Neuronal stem cell (in vitro differentiated cells): ENCODE results near the gene YAF2.

ENCODE experiments used
- DNase-seq: peaks from one replicate; pipeline ENCODE4 v3.0.0-alpha.2; 2013; ENCODE audit warnings: low spot score
- H2AFZ ChIP-seq: one replicate; pipeline ENCODE4 v1.6.1; 2013; ENCODE audit warnings: mild to moderate bottlenecking, low read length, inconsistent platforms
- H2AK5ac ChIP-seq: 2 replicates; pipeline ENCODE4 v1.6.1; 2013; ENCODE audit warnings: low read depth, mild to moderate bottlenecking, inconsistent platforms, low read length, moderate library complexity, mixed read lengths
- H2BK120ac ChIP-seq: 2 replicates; pipeline ENCODE4 v1.6.1; 2013; ENCODE audit warnings: low read depth, mild to moderate bottlenecking, inconsistent platforms, low read length, moderate library complexity, mixed read lengths
- H2BK12ac ChIP-seq: one replicate; pipeline ENCODE4 v1.6.1; 2013; ENCODE audit warnings: low read length, inconsistent platforms
- H2BK15ac ChIP-seq: 2 replicates; pipeline ENCODE4 v1.6.1; 2013; ENCODE audit warnings: mild to moderate bottlenecking, low read length, inconsistent platforms, mixed read lengths
- H2BK5ac ChIP-seq: one replicate; pipeline ENCODE4 v1.6.1; 2013; ENCODE audit warnings: inconsistent platforms, mild to moderate bottlenecking, low read length, moderate library complexity
- H3K14ac ChIP-seq: one replicate; pipeline ENCODE4 v1.6.1; 2013; ENCODE audit warnings: low read length, inconsistent platforms
- H3K18ac ChIP-seq: 2 replicates; pipeline ENCODE4 v1.6.1; 2013; ENCODE audit warnings: low read length, inconsistent platforms
- H3K23ac ChIP-seq: 2 replicates; pipeline ENCODE4 v1.6.1; 2013; ENCODE audit warnings: low read depth, mild to moderate bottlenecking, mixed read lengths, low read length, inconsistent platforms; ENCODE audit not compliant: poor library complexity
- H3K27ac ChIP-seq: replicated peaks from 3 replicates; pipeline ENCODE4 v1.5.1; 2013; ENCODE audit warnings: low read length, inconsistent platforms
- H3K27me3 ChIP-seq, 3 experiments: 2 replicates each; pipeline ENCODE4 v1.6.1; 2013; ENCODE audit warnings: low read length in 3 of 3, mild to moderate bottlenecking in 2 of 3, inconsistent platforms in 1 of 3, low read depth in 1 of 3, mixed read lengths in 1 of 3, moderate library complexity in 1 of 3; ENCODE audit not compliant: control insufficient read depth in 3 of 3, insufficient read depth in 3 of 3
- H3K36me3 ChIP-seq, 2 donors: replicated peaks in 1 of 2; 2 replicates each; pipeline ENCODE4 v1.6.1; 2013; ENCODE audit warnings: low read length in 2 of 2; ENCODE audit not compliant: control insufficient read depth in 2 of 2, insufficient read depth in 2 of 2
- H3K4ac ChIP-seq: 2 replicates; pipeline ENCODE4 v1.6.1; 2013; ENCODE audit warnings: inconsistent platforms, mild to moderate bottlenecking, low read length, moderate library complexity
- H3K4me1 ChIP-seq, 2 donors: 1 replicate in 1 of 2; 2 replicates in 1 of 2; pipeline ENCODE4 v1.6.1; 2013; ENCODE audit warnings: low read length in 2 of 2, low read depth in 1 of 2; ENCODE audit not compliant: control insufficient read depth in 2 of 2, insufficient read depth in 1 of 2
- H3K4me2 ChIP-seq: one replicate; pipeline ENCODE4 v1.6.1; 2013; ENCODE audit warnings: mild to moderate bottlenecking, low read length, inconsistent platforms; ENCODE audit not compliant: insufficient read depth, poor library complexity, severe bottlenecking
- H3K4me3 ChIP-seq, 2 donors: 2 replicates each; pipeline ENCODE4 v1.5.1; 2013; ENCODE audit warnings: low read length in 2 of 2, mild to moderate bottlenecking in 2 of 2, inconsistent platforms in 1 of 2, moderate library complexity in 1 of 2
- H3K79me1 ChIP-seq: one replicate; pipeline ENCODE4 v1.6.1; 2013; ENCODE audit warnings: low read depth, mild to moderate bottlenecking, inconsistent platforms, low read length, moderate library complexity
- H3K9ac ChIP-seq: one replicate; pipeline ENCODE4 v1.6.1; 2013; ENCODE audit warnings: mild to moderate bottlenecking, low read depth, low read length, inconsistent platforms; ENCODE audit not compliant: poor library complexity
- H3K9me3 ChIP-seq, 2 donors: replicated peaks in 1 of 2; 2 replicates each; pipeline versions ENCODE3 to v1.6.1; 2013; ENCODE audit warnings: low read length in 2 of 2, mild to moderate bottlenecking in 2 of 2, inconsistent platforms in 1 of 2, low read depth in 1 of 2, mixed read lengths in 1 of 2, moderate library complexity in 1 of 2; ENCODE audit not compliant: control insufficient read depth in 2 of 2, insufficient read depth in 1 of 2
- H4K8ac ChIP-seq: one replicate; pipeline ENCODE4 v1.6.1; 2013; ENCODE audit warnings: low read depth, mild to moderate bottlenecking, inconsistent platforms, low read length, moderate library complexity
- H4K91ac ChIP-seq: one replicate; pipeline ENCODE4 v1.6.1; 2013; ENCODE audit warnings: low read length, low read depth, mild to moderate bottlenecking, inconsistent platforms; ENCODE audit not compliant: poor library complexity
- WGBS, 2 donors: extraction: QIAGEN DNeasy Blood & Tissue Kit; methylation state at CpG; one replicate each; pipeline ENCODE4 v1.1.7; 2013; ENCODE audit warnings: missing lambda C conversion rate in 2 of 2, mixed read lengths in 1 of 2; ENCODE audit not compliant: insufficient read length in 2 of 2, insufficient replicate concordance in 1 of 2; ENCODE audit errors: extremely low coverage in 2 of 2; 5-methylcytosine and 5-hydroxymethylcytosine counted together

Gene YAF2

GRCh38 chr12:42262271-42262670, 24.2 kb upstream of the YAF2 start:
- H3K23ac ChIP-seq = no peak overlapping the region

GRCh38 chr12:42261708-42262107, 23.7 kb upstream of the YAF2 start:
- no CpG with 5 or more reads among the region's 4 CpGs for WGBS, 2 donors
- H2BK12ac ChIP-seq = no peak overlapping the region
- no peaks in the 10 kb centered on the region for H3K79me1 ChIP-seq
- no peak overlapping the region for H3K18ac ChIP-seq
- no peak overlapping the region for H2AFZ ChIP-seq
- no peak for DNase-seq
- no peak overlapping the region for H3K4me2 ChIP-seq
- H2BK15ac ChIP-seq = no peak overlapping the region
- H2AK5ac ChIP-seq = no peak overlapping the region
- H3K23ac ChIP-seq = no peak overlapping the region
- H3K27ac ChIP-seq = no peak overlapping the region
- H3K27me3 ChIP-seq = no peaks in the 10 kb centered on the region
- no peak overlapping the region for H2BK5ac ChIP-seq
- no peaks in the 10 kb centered on the region for H3K36me3 ChIP-seq
- no peak overlapping the region for H3K9ac ChIP-seq
- H4K91ac ChIP-seq = no peak overlapping the region
- no peak overlapping the region for H4K8ac ChIP-seq
- H3K9me3 ChIP-seq = no peaks in the 10 kb centered on the region
- H3K4me3 ChIP-seq = no peak overlapping the region
- H2BK120ac ChIP-seq = no peak overlapping the region
- no peak overlapping the region for H3K14ac ChIP-seq
- no peak overlapping the region for H3K4ac ChIP-seq
- no peaks in the 10 kb centered on the region for H3K4me1 ChIP-seq

More at GRCh38 chr12:42262271-42262670, 24.2 kb upstream of the YAF2 start:
- Histone ChIP-seq H3K27ac (no peak overlapping the region), H2BK120ac (no peak overlapping the region), H2AK5ac (no peak overlapping the region), H3K4ac (no peak overlapping the region), H3K14ac (no peak overlapping the region), H4K91ac (no peak overlapping the region), H3K79me1 (no peaks in the 10 kb centered on the region), H2BK12ac (no peak overlapping the region), H3K9me3 (peaks cover 0 to 2% of the 10 kb centered on the region in 2 donors), H3K9ac (no peak overlapping the region), H4K8ac (no peak overlapping the region), H2BK5ac (no peak overlapping the region), H3K4me1 (no peaks in the 10 kb centered on the region), H3K18ac (no peak overlapping the region), H2BK15ac (no peak overlapping the region), H3K4me2 (no peak overlapping the region), H3K4me3 (no peak overlapping the region), H3K36me3 (no peaks in the 10 kb centered on the region), H3K27me3 (no peaks in the 10 kb centered on the region), H2AFZ (no peak overlapping the region)
- no CpG with 5 or more reads among the region's 2 CpGs for WGBS, 2 donors
- no peak for DNase-seq

GRCh38 chr12:42260518-42260917, 22.5 kb upstream of the YAF2 start:
- Histone ChIP-seq H3K4me1 (no peaks in the 10 kb centered on the region), H3K18ac (no peak overlapping the region), H2BK5ac (no peak overlapping the region), H3K4ac (no peak overlapping the region), H2AFZ (no peak overlapping the region), H3K14ac (no peak overlapping the region), H3K9ac (no peak overlapping the region), H2BK15ac (no peak overlapping the region), H2BK120ac (no peak overlapping the region), H3K23ac (no peak overlapping the region), H3K79me1 (no peaks in the 10 kb centered on the region), H4K91ac (no peak overlapping the region), H3K9me3 (no peaks in the 10 kb centered on the region), H3K27ac (no peak overlapping the region), H3K27me3 (no peaks in the 10 kb centered on the region), H3K36me3 (no peaks in the 10 kb centered on the region), H3K4me2 (no peak overlapping the region), H3K4me3 (no peak overlapping the region), H2BK12ac (no peak overlapping the region), H2AK5ac (no peak overlapping the region), H4K8ac (no peak overlapping the region)
- DNase-seq = no peak
- WGBS, 2 donors = no CpG with 5 or more reads among the region's 6 CpGs

GRCh38 chr12:42259699-42260098, 21.7 kb upstream of the YAF2 start:
- no peak overlapping the region for H4K91ac ChIP-seq

More at GRCh38 chr12:42259699-42260098, 21.7 kb upstream of the YAF2 start:
- Histone ChIP-seq H3K4me2 (no peak overlapping the region), H3K27ac (no peak overlapping the region), H3K23ac (no peak overlapping the region), H3K27me3 (no peaks in the 10 kb centered on the region), H3K36me3 (no peaks in the 10 kb centered on the region), H2AFZ (no peak overlapping the region), H2BK12ac (no peak overlapping the region), H2BK5ac (no peak overlapping the region), H4K8ac (no peak overlapping the region), H2AK5ac (no peak overlapping the region), H3K14ac (no peak overlapping the region), H3K4me1 (no peaks in the 10 kb centered on the region), H3K79me1 (no peaks in the 10 kb centered on the region), H3K9me3 (no peaks in the 10 kb centered on the region), H2BK120ac (no peak overlapping the region), H3K18ac (no peak overlapping the region), H3K4ac (no peak overlapping the region), H2BK15ac (no peak overlapping the region), H3K4me3 (no peak overlapping the region), H3K9ac (no peak overlapping the region)
- no peak for DNase-seq
- no CpG with 5 or more reads among the region's 4 CpGs for WGBS, 2 donors
